MM.1S (cell line): Measurements from ENCODE around the gene MINDY3.
A peak's percentile ranks its signal among the peaks of the same experiment; 100 is the strongest.

Source experiments
- DNase-seq: peaks from one replicate; pipeline ENCODE4 v3.0.0-alpha.2; 2015
- H2AFZ ChIP-seq: fragments of 300-600 bp; sonication (generic); 2 replicates; pipeline ENCODE4 v1.6.0; 2016; ENCODE audit warnings: antibody characterized with exemption, low read length
- H3F3A ChIP-seq: fragments of 300-600 bp; sonication (generic); 2 replicates; pipeline ENCODE4 v1.6.1; 2016; ENCODE audit warnings: mild to moderate bottlenecking, antibody characterized with exemption, low read length, moderate library complexity, mixed read lengths; ENCODE audit not compliant: insufficient read depth
- H3K27ac ChIP-seq: fragments of 300-600 bp; sonication (generic); 2 replicates; pipeline ENCODE4 v1.5.1; 2016; ENCODE audit warnings: mild to moderate bottlenecking, low read length
- H3K27me3 ChIP-seq: fragments of 300-600 bp; sonication (generic); replicated peaks from 2 replicates; pipeline ENCODE4 v1.6.0; 2016; ENCODE audit warnings: low read length; ENCODE audit not compliant: insufficient read depth
- H3K36me3 ChIP-seq: fragments of 300-600 bp; sonication (generic); replicated peaks from 2 replicates; pipeline ENCODE4 v1.6.1; 2016; ENCODE audit warnings: mild to moderate bottlenecking, low read length, mixed read lengths; ENCODE audit not compliant: insufficient read depth
- H3K4me1 ChIP-seq: fragments of 300-600 bp; sonication (generic); 2 replicates; pipeline ENCODE4 v1.6.1; 2016; ENCODE audit warnings: low read length, mixed read lengths
- H3K4me2 ChIP-seq: fragments of 300-600 bp; sonication (generic); 2 replicates; pipeline ENCODE4 v1.6.0; 2016; ENCODE audit warnings: low read depth, low read length
- H3K4me3 ChIP-seq: fragments of 300-600 bp; sonication (generic); 2 replicates; pipeline ENCODE4 v1.5.1; 2016; ENCODE audit warnings: low read length, mixed read lengths
- H3K79me2 ChIP-seq: fragments of 300-600 bp; sonication (generic); 2 replicates; pipeline ENCODE4 v1.6.1; 2016; ENCODE audit warnings: mixed run types, low read length, mixed read lengths
- H3K9ac ChIP-seq: fragments of 300-600 bp; sonication (generic); 2 replicates; pipeline ENCODE4 v1.6.1; 2016; ENCODE audit warnings: low read length, mixed read lengths
- H3K9me2 ChIP-seq: fragments of 300-600 bp; sonication (generic); replicated peaks from 2 replicates; pipeline ENCODE4 v1.6.1; 2016; ENCODE audit warnings: mild to moderate bottlenecking, low read length, mixed read lengths; ENCODE audit not compliant: insufficient read depth
- H3K9me3 ChIP-seq: fragments of 300-600 bp; sonication (generic); replicated peaks from 2 replicates; pipeline ENCODE4 v1.6.1; 2016; ENCODE audit warnings: mild to moderate bottlenecking, low read length, mixed read lengths; ENCODE audit not compliant: insufficient read depth
- H4K20me1 ChIP-seq: fragments of 300-600 bp; sonication (generic); 2 replicates; pipeline ENCODE4 v1.6.1; 2016; ENCODE audit warnings: mild to moderate bottlenecking, low read length, moderate library complexity, mixed read lengths; ENCODE audit not compliant: insufficient read depth
- EZH2 ChIP-seq: fragments of 300-600 bp; sonication (generic); optimal IDR thresholded peaks from 2 replicates; pipeline ENCODE3; 2017; ENCODE audit warnings: low read depth, mild to moderate bottlenecking, antibody characterized with exemption, low read length, mixed read lengths
- EZH2phosphoT487 ChIP-seq: fragments of 300-600 bp; sonication (generic); IDR thresholded peaks from 2 replicates; pipeline ENCODE4 v1.6.1; 2018; ENCODE audit warnings: antibody characterized with exemption, low read length
- TF ChIP-seq, protein P1 (sequence below): fragments of 300-600 bp; sonication (generic); IDR thresholded peaks from 2 replicates; pipeline ENCODE4 v1.5.1; 2016; ENCODE audit warnings: antibody characterized with exemption, low read length, mixed read lengths

The MINDY3 gene

DNA sequence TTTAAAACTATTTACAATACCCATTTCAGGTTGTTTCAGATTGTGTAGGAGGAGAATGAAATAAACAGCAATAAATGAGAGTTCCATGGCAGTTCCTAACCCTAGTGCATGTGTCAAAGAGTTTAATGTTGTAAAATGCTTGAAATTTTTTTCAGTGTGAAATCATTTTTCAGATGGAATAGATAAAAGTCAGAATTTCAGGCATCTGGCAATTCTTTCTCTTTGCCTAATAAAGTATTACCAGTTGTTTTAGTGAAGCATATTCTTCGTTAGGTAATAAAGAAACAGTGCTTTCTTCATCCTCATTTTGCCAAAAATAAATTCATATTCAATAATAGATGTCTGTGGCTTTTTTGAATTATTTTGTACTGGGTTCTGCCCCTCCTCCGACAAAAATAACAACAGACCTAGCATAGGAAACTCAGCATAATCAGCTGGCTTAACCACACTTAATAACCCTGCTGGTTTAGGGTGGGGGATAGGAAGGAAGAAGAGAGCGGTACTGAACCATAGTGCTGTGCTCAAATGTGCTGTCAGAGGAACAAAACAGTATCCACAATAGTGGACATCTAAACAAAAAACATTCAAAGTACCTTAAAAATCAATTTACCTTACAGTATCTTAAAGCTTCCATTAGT lies 39.1 kb downstream of the MINDY3 start:
- peak; percentile 92 for DNase-seq
- H3K36me3 ChIP-seq: no peaks in the 10 kb centered on the region
- peak overlapping the region; percentile 84 for H3K27ac ChIP-seq
- no peak overlapping the region for H3K4me3 ChIP-seq
- H3K4me1 ChIP-seq: peaks cover 76% of the 10 kb centered on the region
- H3K27me3 ChIP-seq: no peaks in the 10 kb centered on the region
- peak overlapping the region; percentile 45 for H3K9ac ChIP-seq
- H3K79me2 ChIP-seq: peaks cover 29% of the 10 kb centered on the region
- TF ChIP-seq EZH2 (no peak), EZH2phosphoT487 (no peak)
- TF ChIP-seq, protein P1, sequence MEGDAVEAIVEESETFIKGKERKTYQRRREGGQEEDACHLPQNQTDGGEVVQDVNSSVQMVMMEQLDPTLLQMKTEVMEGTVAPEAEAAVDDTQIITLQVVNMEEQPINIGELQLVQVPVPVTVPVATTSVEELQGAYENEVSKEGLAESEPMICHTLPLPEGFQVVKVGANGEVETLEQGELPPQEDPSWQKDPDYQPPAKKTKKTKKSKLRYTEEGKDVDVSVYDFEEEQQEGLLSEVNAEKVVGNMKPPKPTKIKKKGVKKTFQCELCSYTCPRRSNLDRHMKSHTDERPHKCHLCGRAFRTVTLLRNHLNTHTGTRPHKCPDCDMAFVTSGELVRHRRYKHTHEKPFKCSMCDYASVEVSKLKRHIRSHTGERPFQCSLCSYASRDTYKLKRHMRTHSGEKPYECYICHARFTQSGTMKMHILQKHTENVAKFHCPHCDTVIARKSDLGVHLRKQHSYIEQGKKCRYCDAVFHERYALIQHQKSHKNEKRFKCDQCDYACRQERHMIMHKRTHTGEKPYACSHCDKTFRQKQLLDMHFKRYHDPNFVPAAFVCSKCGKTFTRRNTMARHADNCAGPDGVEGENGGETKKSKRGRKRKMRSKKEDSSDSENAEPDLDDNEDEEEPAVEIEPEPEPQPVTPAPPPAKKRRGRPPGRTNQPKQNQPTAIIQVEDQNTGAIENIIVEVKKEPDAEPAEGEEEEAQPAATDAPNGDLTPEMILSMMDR: no peak
- no peaks in the 10 kb centered on the region for H3K9me2 ChIP-seq
- no peaks in the 10 kb centered on the region for H3K9me3 ChIP-seq
- H3K4me2 ChIP-seq: peak overlapping the region; percentile 71
- no peaks in the 10 kb centered on the region for H4K20me1 ChIP-seq
- H3F3A ChIP-seq: peaks cover 19% of the 10 kb centered on the region
- H2AFZ ChIP-seq: no peak overlapping the region

DNA sequence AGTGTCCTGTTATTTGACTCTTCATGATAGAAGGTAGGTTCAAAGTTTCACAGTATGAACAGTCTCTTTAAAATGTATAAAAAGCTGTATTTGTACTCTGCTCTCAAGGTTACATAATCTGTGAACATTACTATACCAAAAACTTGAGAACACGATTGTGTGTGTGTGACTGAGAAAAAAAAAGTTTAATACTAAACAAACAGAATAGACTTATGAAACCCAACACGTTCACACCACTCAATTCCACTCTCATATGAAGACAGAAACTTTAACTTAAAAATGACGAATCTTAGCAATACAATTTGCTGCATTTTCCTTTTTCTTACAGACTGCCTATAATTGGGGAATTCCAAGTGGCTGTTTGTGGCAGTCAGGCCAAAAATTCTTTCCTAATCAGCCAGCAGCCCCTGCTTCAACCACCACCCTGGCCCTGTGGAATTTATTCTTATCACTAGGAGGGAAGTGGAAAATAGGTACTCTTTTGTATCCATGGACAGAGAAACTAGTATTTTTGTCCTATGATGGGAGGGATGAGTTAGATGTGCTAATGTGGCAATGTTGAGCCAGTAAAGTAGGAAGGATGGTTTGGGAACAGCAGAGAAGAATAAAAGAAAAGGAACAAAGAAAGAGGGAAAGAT lies 42.8 kb downstream of the MINDY3 start:
- no peak overlapping the region for H3K9ac ChIP-seq
- H3K27ac ChIP-seq: peak overlapping the region; percentile 59; the same call in 1 of the 2 replicates
- H3K36me3 ChIP-seq: 0 out of 2 replicates have a peak, but pooled peaks cover 5% of the 10 kb centered on the region
- TF ChIP-seq, protein P1: no peak
- no peak for TF ChIP-seq EZH2
- no peak for TF ChIP-seq EZH2phosphoT487
- H4K20me1 ChIP-seq: no peaks in the 10 kb centered on the region
- H3K9me2 ChIP-seq: no peaks in the 10 kb centered on the region
- DNase-seq: no peak
- H3K4me3 ChIP-seq: no peak overlapping the region
- no peaks in the 10 kb centered on the region for H3K27me3 ChIP-seq
- peaks cover 72% of the 10 kb centered on the region for H3K4me1 ChIP-seq
- H3F3A ChIP-seq: peaks cover 19% of the 10 kb centered on the region
- peak overlapping the region; percentile 52 for H3K4me2 ChIP-seq
- no peaks in the 10 kb centered on the region for H3K9me3 ChIP-seq
- H3K79me2 ChIP-seq: peaks cover 19% of the 10 kb centered on the region; the same call in 1 of the 2 replicates
- no peak overlapping the region for H2AFZ ChIP-seq

DNA sequence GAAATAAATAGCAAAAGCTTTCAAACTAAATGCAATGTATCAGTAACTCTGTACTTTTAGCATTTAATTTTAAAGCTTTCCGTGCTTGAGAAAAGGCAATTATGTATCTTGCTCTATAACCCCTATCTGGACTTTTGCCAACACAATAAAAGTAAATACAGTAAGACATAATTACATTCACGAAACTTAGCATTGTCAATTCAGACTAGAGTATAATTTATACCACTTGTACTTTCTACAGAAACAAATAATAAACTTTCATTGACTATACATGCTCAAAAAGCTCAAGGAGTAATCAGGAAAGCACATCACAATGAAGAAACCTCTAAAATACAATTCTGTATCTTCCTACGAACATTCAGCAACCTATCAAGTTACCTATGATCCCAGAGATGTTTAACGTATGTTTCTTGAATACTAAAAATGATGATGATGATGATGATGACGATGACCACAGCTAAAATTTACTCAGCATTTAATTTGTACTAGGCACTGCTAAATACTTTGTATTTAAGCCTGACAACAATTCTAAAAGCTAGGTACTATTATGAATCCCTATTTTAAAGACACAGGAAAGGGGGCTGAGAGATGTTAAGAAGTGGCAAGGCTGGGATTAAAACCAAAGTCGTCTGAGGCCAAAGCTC lies 44.9 kb downstream of the MINDY3 start:
- Histone ChIP-seq H3K9me3 (no peaks in the 10 kb centered on the region), H3K4me3 (no peak overlapping the region), H3K27ac (no peak overlapping the region), H3K79me2 (peaks cover 8% of the 10 kb centered on the region; the same call in 1 of the 2 replicates), H3K4me1 (peaks cover 54% of the 10 kb centered on the region), H4K20me1 (no peaks in the 10 kb centered on the region), H3K4me2 (no peak overlapping the region), H3F3A (peaks cover 7% of the 10 kb centered on the region), H3K27me3 (no peaks in the 10 kb centered on the region), H2AFZ (no peak overlapping the region), H3K36me3 (0 out of 2 replicates have a peak, but pooled peaks cover 5% of the 10 kb centered on the region), H3K9me2 (no peaks in the 10 kb centered on the region), H3K9ac (no peak overlapping the region)
- no peak for DNase-seq
- TF ChIP-seq, protein P1: no peak
- TF ChIP-seq EZH2phosphoT487: no peak
- TF ChIP-seq EZH2: no peak
